Ectodermal cell (in vitro differentiated cells): ENCODE measurements around the gene CADPS.

Source experiments
- H3K27ac ChIP-seq: 2 replicates; pipeline ENCODE4 v1.7.0; 2013; ENCODE audit warnings: mild to moderate bottlenecking, low read depth, low read length; ENCODE audit not compliant: insufficient read depth, poor library complexity, severe bottlenecking
- H3K27me3 ChIP-seq: 2 replicates; pipeline ENCODE4 v1.7.0; 2013; ENCODE audit warnings: mild to moderate bottlenecking, low read length; ENCODE audit not compliant: insufficient read depth, control insufficient read depth, poor library complexity, severe bottlenecking
- H3K36me3 ChIP-seq: one replicate; pipeline ENCODE4 v1.7.0; 2013; ENCODE audit warnings: low read length; ENCODE audit not compliant: control insufficient read depth, insufficient read depth
- H3K4me1 ChIP-seq: one replicate; pipeline ENCODE4 v1.7.0; 2013; ENCODE audit warnings: low read length; ENCODE audit not compliant: control insufficient read depth, insufficient read depth
- H3K4me3 ChIP-seq: 2 replicates; pipeline ENCODE4 v1.7.0; 2013; ENCODE audit warnings: low read depth, low read length, control low read depth; ENCODE audit not compliant: insufficient read depth
- H3K9me3 ChIP-seq: 2 replicates; pipeline ENCODE4 v1.7.0; 2013; ENCODE audit warnings: mild to moderate bottlenecking, low read length, moderate library complexity; ENCODE audit not compliant: control insufficient read depth
- WGBS, 2 experiments: methylation state at CpG; one replicate each; pipeline ENCODE4 v1.1.7; 2013; ENCODE audit warnings: missing lambda C conversion rate in 2 of 2; 5-methylcytosine and 5-hydroxymethylcytosine counted together

Gene CADPS

GRCh38 chr3:62703451-62704167 is 171.6 kb downstream of the CADPS start:
- 81 to 85% methylated on average over 4 of the region's 4 CpGs for WGBS, 2 experiments
- no peaks in the 10 kb centered on the region for H3K36me3 ChIP-seq
- H3K27me3 ChIP-seq = no peaks in the 10 kb centered on the region
- H3K9me3 ChIP-seq = no peaks in the 10 kb centered on the region
- H3K4me3 ChIP-seq = no peak overlapping the region
- H3K4me1 ChIP-seq = peaks cover 16% of the 10 kb centered on the region
- no peak overlapping the region for H3K27ac ChIP-seq

- no peaks in the 10 kb centered on the region for H3K27me3 ChIP-seq
- WGBS, 2 experiments = 97 to 98% methylated on average over 3 of the region's 3 CpGs
- H3K36me3 ChIP-seq = no peaks in the 10 kb centered on the region
- no peaks in the 10 kb centered on the region for H3K9me3 ChIP-seq
- H3K27ac ChIP-seq = no peak overlapping the region
- H3K4me3 ChIP-seq = no peak overlapping the region
- peaks cover 12% of the 10 kb centered on the region for H3K4me1 ChIP-seq
These were observed 174.9 kb downstream of the CADPS start for GRCh38 chr3:62700357-62700756.

- no peaks in the 10 kb centered on the region for H3K27me3 ChIP-seq
- 87 to 88% methylated on average over 7 of the region's 7 CpGs for WGBS, 2 experiments
- no peak overlapping the region for H3K27ac ChIP-seq
- no peaks in the 10 kb centered on the region for H3K36me3 ChIP-seq
- peaks cover 12% of the 10 kb centered on the region for H3K4me1 ChIP-seq
- no peak overlapping the region for H3K4me3 ChIP-seq
- H3K9me3 ChIP-seq = no peaks in the 10 kb centered on the region
These were observed 175.5 kb downstream of the CADPS start for GRCh38 chr3:62699728-62700127.

DNA sequence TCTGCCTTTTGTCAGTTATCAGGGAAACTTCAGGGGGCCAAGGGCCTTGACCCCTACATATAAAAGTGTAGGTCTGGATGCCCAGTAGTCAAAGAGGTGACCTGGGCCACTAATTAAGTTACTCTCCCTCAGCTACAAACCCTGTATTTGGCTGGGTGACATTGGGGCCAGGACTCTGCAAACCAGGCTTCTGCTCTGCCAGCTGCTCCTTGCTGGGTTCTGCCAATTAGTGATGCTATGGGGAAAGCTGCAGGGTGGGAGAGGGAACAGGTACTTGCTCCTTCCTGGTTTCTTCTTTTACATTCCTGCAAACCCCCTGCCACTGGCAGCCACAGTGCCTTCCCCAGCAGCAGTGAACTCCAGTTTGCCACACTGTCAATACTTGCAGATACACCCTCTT is 179.2 kb downstream of the CADPS start:
- H3K4me3 ChIP-seq = no peak overlapping the region
- no peaks in the 10 kb centered on the region for H3K4me1 ChIP-seq
- H3K27me3 ChIP-seq = no peaks in the 10 kb centered on the region
- H3K9me3 ChIP-seq = no peaks in the 10 kb centered on the region
- H3K36me3 ChIP-seq = no peaks in the 10 kb centered on the region
- H3K27ac ChIP-seq = no peak overlapping the region

DNA sequence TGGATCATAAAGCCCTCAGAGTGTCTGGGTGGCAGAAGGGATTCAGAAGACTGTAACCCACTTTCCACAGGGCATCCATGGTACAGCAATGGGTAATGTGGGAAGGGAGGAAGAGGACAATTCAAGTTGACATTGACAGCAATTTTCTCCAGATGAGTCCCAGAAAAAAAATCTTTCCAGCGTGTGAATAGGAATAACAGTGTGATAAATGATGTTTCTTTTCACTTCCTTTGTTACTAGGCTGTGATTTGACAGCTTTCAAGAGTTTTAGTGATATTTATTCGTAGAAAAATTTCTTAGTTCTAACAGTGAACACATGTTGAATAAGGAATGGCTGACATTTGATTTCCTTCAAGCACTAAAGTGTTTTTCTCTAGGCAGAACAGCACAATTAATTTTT is 186.4 kb downstream of the CADPS start:
- Histone ChIP-seq H3K27me3 (no peaks in the 10 kb centered on the region), H3K4me1 (no peaks in the 10 kb centered on the region), H3K4me3 (no peak overlapping the region), H3K36me3 (no peaks in the 10 kb centered on the region), H3K9me3 (no peaks in the 10 kb centered on the region), H3K27ac (no peak overlapping the region)
- 99 to 100% methylated on average over 2 of the region's 2 CpGs for WGBS, 2 experiments

GRCh38 chr3:62688050-62688449 is 187.2 kb downstream of the CADPS start:
- H3K4me1 ChIP-seq = no peaks in the 10 kb centered on the region
- 93 to 96% methylated on average over 2 of the region's 2 CpGs for WGBS, 2 experiments
- no peaks in the 10 kb centered on the region for H3K27me3 ChIP-seq
- no peaks in the 10 kb centered on the region for H3K36me3 ChIP-seq
- H3K27ac ChIP-seq = no peak overlapping the region
- H3K4me3 ChIP-seq = no peak overlapping the region
- no peaks in the 10 kb centered on the region for H3K9me3 ChIP-seq

- H3K4me1 ChIP-seq = no peaks in the 10 kb centered on the region
- H3K9me3 ChIP-seq = no peaks in the 10 kb centered on the region
- no peaks in the 10 kb centered on the region for H3K36me3 ChIP-seq
- H3K27me3 ChIP-seq = no peaks in the 10 kb centered on the region
- H3K27ac ChIP-seq = no peak overlapping the region
- WGBS, 2 experiments = 62 to 70% methylated on average over 3 to 4 of the region's 4 CpGs
- no peak overlapping the region for H3K4me3 ChIP-seq
These were observed 188.5 kb downstream of the CADPS start for GRCh38 chr3:62686503-62687294.

DNA sequence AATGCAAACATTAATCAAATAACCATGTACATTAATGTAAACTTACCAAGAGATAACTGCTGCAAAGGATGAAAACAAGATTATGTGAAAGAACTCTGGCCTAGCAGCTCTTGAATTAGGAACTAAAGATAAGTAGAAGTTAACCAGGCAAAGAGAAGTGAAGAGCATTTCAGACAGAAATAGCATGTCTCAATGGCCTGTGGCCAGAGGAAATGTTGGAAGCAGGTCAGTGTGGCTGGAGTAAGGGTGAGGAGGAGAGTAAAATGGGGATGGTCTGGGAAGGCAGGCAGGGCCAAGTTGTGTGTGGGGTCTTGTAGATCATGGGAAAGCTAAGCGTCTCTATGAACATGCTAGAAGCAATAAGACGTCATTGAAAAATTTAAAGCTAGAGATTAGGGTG is 192.4 kb downstream of the CADPS start:
- Histone ChIP-seq H3K4me1 (peaks cover 17% of the 10 kb centered on the region), H3K9me3 (no peaks in the 10 kb centered on the region), H3K4me3 (no peak overlapping the region), H3K27me3 (no peaks in the 10 kb centered on the region), H3K36me3 (no peaks in the 10 kb centered on the region), H3K27ac (no peak overlapping the region)
- 93 to 100% methylated on average over 2 of the region's 2 CpGs for WGBS, 2 experiments

- Histone ChIP-seq H3K9me3 (no peaks in the 10 kb centered on the region), H3K4me1 (peaks cover 30% of the 10 kb centered on the region), H3K4me3 (no peak overlapping the region), H3K27ac (no peak overlapping the region), H3K36me3 (no peaks in the 10 kb centered on the region), H3K27me3 (no peaks in the 10 kb centered on the region)
- WGBS, 2 experiments = 90 to 99% methylated on average over 3 of the region's 3 CpGs
These were observed 195.2 kb downstream of the CADPS start for GRCh38 chr3:62679988-62680387.

- Histone ChIP-seq H3K27ac (no peak overlapping the region), H3K4me3 (no peak overlapping the region), H3K4me1 (peaks cover 30% of the 10 kb centered on the region), H3K36me3 (no peaks in the 10 kb centered on the region), H3K9me3 (no peaks in the 10 kb centered on the region), H3K27me3 (no peaks in the 10 kb centered on the region)
- WGBS, 2 experiments = 7 to 18% methylated on average over 3 of the region's 3 CpGs
These were observed 196.4 kb downstream of the CADPS start for GRCh38 chr3:62678841-62679240.
